GM21619 (cell line): ENCODE results near the gene MMP3.
"Not testable (repeated sequence)": the region's sequence is repeated elsewhere in the genome, so short reads cannot be mapped to it uniquely, and the experiment has no call there.

Source experiments
- ATAC-seq: cut with Tn5 transposase; IDR thresholded peaks from one replicate; pipeline ENCODE4 v1.9.1; 2021; ENCODE audit not compliant: unreplicated experiment

Gene MMP3

DNA sequence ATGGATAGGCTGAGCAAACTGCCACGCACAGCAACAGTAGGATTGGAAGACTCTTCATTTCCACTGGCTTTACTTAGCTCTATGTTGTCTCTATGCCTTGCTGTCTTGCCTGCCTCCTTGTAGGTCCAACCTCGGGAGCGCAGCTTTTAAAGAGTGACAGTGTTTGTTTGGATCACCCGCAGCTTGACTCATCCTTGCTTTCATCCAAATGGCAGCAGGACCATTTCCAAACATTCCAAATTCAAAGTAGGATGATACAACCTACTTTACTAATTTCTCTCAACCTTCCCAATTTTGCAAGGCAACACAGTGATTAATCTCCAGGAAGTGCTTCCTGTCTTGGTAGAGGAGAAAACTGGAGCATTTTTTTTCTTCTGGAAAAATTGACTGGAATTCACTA lies at the start of gene MMP3:
TSS of gene MMP3 (minus strand) at position 121 of the 400 bp plus-strand sequence. CDS start at position 58, 63 bp downstream.
- no peak for ATAC-seq

DNA sequence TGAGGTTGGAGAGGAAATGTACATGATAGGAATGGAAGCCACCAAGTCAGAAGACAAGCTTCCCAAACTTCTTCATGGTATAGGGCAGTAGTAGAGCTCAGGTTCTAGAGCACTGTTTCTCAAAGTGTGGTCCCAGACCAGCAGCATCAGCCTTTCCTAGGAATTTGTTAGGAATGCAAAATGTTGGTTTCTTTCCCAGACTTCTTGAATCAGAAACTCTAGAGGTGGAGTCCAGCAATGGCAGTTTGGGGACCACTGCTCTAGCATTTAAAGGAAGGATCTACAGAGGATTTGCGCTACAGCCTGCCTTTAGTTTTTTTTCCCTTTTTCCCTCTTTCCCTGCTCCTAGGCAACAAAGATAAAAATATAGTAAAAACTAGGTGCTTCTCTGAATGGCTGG lies 48.3 kb upstream of the MMP3 start:
- no peak for ATAC-seq

DNA sequence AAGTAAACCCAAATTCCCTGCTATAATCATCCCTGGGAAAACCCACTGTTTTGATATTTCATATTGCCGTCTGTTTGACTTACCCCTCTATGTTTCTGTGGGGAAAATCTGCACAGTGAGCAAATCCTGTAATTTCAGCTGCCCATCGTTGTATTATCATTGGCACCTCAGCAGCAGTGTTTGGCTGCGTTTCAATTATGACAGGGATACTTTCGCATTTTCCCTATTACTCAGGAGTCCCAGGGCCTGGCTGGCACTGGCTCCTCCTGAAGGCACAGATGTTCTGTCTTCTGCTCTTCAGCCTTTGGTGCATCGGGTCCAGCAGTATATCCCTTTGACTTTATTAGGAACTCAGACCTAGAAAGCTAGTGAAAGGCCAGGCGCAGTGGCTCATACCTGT lies 43.6 kb upstream of the MMP3 start:
- no peak for ATAC-seq

DNA sequence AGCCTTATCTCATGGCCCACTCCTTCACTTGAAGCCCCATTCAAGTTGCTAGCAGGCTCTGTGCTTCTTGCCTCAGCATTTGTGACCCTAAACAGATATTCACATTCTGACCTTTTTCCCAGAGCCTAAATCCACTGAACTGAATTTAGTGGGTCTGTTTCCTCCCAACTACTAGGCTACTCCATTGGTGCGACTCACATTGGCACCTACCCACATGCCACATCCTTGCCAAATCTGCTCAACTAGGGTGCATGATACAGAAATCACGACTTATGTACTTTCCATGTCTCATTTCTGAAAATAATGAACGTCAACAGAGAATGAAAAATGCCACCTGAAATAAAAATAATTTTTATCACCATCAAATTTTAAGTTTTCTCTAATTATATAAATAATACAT lies 39.7 kb upstream of the MMP3 start:
- ATAC-seq, result no peak

DNA sequence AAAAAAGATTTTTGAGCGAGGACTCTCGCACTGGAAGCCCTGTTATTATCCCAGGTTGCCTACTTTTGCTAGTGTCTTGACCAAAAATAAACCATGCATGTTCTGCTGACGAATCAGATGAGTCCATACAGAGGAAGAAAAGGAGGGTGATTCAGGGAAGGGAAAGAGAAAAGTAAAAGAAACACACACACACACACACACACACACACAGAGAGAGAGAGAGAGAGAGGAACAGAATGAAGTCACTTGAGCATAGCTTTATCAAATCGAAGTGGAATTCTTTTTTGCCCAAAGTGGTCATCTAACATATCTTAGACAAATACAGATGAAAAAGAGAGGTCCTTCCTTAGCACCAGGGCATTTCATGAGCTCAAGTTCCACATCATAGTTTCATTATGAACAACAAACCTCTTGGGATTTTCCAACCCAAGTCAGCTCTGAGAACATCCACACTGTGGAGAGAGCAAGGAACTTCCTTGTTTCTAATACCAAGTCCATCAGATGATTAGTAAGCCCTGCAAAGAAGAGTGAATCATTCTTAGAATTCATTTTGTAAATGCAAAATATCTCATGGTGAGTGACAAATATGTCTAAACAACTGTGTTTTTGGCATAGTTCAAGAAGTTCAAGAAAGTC lies 39.1 kb upstream of the MMP3 start:
- ATAC-seq, result peak; percentile 86

DNA sequence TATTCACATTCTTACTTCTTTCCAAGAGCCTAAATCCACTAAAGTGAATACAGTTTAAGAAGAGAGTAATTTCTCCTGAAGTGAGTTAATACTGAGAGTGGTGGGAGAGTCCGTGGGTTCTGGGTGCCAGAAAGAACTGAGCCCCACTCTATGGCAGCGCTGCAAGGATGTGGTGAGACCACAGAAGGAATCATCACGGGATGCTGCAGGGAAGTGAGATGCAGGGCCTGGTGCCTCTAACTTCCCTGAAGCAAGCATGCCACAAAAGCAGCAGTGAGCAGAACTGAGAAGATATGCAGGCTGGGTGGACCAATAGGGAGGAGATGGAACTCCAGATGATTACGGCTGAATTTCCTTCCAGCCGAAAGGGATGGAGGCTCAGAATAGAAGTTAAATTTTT lies 36.4 kb upstream of the MMP3 start:
- ATAC-seq, result no peak

DNA sequence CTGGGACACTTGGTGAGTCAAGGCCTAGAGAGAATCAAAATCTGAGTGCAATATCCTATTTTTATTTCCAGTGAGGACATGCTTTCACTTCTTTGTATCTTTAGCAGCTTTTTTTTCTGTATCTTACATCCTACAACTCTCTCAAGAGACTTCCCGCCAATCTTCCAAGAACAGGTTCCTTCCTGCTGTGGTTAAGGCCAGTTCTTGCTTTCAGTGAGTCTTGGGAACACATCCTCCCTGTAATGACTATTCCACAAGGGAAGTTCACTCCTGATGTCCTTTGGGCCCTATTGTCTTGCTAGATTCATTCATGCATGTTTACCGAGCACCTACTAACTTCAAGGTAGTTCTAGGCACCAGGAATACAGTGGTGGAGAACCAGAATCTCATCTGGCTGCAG lies 35.2 kb upstream of the MMP3 start:
- ATAC-seq, result no peak

DNA sequence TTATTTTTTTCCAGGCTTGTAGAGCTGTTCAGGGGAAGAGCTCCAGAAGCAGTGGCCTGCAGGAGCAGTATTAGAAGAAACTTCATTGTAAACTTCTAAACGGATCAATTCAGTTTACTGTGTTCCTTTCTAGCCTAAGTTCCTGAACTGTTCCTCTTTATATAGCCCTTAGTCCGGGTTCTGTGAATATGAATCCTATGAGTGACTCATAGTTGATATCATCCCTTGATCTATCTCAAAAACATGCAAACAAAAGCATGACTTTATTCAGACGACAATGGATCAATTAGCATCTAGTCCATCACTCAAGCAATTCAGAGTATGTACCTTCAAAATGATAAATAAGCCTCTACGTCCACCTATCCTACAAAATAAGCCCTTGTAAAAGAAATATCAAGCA lies 31.4 kb upstream of the MMP3 start, which contains the start of gene MMP12:
TSS of gene MMP12 (minus strand) at position 131 of the 400 bp plus-strand sequence. CDS start at position 86, 45 bp downstream.
- no peak for ATAC-seq

DNA sequence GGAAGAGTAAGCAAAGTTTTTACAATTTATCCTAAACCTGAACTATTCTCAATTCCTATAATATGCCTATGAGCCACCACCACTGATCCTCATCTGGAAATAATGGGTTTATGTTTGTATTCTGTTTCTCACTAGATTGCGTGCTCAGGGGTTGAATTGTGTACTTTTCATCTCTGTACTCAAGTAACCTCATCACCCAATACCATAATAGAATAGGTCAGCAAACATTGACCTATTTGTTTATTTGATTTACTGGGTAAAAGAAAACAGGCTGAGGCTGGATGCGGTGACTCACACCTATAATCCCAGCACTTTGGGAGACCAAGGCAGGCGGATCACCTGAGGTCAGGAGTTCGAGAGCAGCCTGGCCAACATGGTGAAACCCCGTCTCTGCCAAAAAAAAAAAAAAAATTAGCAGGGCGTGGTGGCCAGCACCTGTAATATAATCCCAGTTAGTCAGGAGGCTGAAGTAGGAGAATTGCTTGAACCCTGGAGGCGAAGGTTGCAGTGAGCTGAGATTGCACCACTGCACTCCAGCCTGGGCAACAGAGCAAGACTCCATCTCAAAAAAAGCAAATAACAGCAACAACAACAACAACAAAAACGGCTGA lies 26.1 kb upstream of the MMP3 start:
- ATAC-seq, result not testable (repeated sequence)

DNA sequence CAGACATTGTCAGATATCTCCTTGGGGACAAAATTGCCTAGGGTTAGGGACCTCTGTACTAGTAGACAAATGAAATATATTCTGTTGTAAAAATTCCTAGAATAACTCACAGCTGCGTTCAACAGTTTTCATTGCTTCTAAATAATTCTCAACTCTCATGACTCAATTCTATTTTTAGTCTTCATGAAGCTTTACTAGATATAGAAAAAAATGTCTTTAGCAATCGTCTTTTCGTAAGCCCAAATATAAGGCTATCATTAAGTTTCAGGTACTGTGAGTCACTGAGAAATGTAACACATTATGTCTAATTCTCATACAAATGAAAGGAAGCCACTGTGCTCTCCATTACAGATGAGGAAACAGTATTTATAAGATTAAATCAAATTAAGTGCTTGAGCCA lies 24.9 kb upstream of the MMP3 start:
- no peak for ATAC-seq

DNA sequence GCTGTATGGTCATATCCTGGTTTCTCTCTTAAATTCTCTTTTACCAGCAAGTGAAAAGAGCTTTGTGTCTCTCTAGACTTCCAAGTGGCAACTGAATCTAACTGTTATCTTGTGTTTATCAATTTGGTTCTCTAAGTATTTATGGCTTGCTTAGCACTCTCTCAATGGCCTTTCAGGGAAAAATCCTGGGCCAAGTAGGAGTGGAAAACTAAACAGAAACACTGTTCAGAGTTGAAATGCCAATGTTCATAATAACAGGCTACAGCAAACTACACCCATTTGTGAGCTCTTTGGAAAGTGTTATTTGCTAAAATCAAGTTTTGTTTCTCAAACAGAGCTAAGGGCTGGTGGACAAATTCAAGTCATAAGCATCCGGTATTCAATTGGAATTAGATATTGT lies 21.3 kb upstream of the MMP3 start:
- ATAC-seq, result no peak

DNA sequence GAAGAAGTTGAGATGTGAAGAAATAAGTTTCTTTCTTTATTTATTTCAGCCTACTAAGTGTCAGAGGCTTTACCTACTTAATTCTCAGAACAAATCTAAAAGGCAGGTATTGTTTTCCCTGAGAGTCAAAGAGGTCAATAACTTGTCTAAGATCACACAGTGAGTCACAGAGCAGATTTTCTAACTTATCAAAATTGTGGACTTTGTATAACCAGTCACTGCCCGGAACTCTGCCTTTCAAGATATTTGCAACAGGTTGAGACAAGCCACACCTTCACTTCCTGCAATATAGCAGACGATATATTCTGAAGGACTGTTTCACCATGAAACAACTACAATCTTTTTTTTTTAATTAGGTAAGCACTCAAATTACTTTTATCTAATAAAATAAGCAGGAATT lies 10.5 kb upstream of the MMP3 start:
- no peak for ATAC-seq

DNA sequence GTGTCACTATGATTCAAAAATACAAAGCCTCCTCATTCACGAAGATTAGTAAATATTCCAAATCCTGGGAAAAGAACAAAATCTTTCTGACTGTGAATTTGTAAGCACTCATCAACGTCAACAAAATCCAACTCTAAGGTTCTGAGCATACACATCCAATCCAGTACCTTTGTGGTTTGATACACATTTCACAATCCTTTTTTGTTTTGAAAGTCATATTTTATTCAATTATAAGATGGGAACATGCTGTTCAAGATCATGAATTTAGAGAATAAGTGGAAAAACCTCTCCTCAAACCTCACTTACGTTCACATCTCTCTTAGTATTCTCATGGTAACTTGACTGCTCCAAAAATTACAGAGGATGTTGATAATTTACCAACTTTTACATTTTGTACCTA lies 9.6 kb upstream of the MMP3 start:
- no peak for ATAC-seq

DNA sequence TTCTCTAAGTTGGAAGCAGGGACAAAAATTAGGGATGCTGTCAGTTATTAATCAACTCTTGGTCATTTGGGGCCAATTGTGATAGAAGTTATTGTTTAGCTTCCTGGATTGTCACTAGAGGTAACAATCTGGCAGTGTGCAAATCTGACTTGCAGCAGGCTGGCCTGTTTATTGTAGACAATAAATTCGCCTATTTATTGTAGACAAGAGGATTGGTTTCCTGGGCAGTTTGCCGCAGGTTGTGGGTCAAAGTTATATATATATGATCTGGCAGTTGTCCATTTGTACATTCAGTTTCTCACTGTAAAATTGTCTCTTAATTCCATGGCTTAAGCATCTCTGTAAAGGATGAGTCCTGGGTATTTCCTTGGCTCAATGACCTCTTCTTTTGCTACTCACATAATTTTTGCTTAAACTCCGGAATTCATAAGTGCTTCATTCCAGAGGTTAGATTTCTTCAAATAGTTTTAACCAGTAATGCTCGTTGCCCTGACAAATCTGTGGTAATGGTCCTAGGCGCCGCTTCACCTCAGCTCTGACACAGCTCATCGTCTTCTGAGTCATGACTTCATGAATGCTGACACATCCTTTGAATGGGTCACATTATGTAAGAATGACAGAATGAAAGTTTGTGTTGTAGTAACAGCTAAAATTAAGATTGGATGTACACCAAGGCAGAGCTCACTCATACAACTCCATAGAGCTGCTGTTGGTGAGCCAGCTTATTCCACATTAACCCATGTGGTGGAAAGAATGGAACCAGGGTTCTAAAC lies 7.8 kb upstream of the MMP3 start:
- no peak for ATAC-seq

DNA sequence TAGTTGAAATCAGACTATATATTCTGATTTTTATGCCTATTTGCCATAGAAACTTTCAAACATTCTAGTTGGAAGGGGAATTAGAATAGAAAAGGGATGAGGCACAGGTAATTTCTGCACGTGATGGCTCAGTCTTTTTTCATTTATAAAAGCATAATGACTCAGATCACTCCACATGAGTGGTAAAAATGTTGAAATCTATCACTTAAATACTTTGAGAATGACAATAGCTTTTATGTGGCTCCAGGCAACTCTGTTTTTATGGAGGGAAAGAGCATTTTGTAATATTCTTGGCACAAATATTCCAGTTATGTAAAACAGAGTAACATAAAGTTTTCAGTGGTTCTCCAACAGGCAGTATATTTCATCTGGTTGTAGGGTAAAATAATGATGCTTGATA lies 5.9 kb upstream of the MMP3 start:
- ATAC-seq, result no peak

DNA sequence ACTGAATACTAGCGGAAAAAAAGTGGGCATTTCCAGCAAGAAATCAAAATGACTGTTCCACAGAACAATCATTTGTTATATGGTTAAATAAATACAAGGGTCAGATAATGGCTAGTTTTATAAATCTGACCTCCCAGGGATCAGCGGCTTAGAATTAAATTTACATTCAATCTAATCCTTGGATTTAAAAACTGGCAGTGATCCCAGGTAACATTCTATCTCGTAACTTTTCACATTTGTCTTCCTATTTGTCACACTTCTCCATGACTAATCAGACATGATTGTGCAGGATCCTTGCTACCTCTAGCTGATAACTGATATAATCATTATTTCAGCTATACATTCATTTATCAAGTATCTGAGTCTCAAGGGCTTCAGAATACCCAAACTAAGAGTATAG lies 2.9 kb upstream of the MMP3 start:
- ATAC-seq, result no peak

DNA sequence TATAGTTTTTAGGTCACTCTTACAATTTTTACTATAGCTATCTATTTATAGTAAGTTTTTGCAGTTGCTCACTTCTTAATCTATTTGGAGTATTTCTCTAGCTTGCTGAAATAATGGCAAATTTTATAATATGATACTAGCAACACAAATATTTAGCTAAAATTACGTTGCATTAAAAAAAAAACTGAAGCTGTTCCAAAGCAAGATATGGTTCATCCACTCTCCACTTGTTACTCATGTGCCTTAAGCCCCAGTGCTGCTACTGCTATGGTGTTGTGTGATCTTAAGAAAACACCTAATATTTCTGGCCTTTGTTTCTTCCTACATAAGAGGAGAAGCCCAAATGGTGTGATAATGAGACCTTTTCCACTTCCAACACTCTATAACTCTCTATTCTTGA lies 479 bp downstream of the MMP3 start:
- no peak for ATAC-seq

DNA sequence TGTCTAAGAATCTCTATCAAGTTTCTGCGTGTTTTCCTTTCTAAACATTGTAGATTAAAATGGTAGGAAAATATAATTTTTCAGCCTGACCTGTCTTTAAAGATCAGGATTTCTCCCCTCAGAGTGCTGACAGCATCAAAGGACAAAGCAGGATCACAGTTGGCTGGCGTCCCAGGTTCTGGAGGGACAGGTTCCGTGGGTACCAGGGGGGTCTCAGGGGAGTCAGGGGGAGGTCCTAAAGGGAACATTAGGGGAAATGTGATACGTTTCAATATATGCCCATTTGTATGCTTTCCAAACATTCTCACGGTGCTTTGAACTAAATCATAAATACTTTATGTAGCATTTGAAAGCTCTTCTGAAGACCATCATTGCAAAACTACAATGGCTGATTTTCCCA lies 3.4 kb downstream of the MMP3 start:
- no peak for ATAC-seq

DNA sequence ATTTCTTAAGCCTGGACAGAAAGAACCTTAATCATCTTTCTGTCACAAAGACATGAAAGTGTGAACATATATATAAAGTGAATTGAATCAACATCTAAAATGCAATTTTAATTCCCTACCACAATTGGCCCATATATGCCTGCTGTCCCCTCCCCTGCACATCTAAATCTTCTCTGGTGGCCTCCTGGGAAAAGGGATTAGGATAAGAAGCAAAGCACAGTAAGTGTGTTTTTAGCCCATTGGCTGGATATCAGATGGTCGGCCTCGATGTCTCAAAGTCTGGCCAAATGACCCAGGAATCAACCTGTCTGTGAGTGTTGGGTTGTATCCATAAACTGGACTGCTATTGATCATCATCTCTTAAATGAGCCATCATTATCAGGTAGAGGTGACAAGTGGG lies 5.8 kb downstream of the MMP3 start:
- ATAC-seq, result no peak

DNA sequence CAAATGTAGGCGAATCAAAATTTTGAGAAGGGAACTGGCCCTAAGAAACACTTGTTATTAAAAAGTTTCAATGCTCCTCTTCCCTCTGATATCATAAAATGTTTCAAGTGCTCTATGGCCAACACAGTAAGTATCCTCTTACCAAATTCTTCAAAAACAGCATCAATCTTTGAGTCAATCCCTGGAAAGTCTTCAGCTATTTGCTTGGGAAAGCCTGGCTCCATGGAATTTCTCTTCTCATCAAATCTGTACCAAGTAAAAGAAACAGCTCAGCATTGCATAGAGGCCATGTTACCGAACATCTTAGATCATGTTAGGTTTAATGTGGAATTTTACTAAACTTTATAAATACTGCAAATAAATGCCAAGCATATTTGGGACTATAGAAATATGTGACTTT lies 6.3 kb downstream of the MMP3 start:
- ATAC-seq, result no peak

DNA sequence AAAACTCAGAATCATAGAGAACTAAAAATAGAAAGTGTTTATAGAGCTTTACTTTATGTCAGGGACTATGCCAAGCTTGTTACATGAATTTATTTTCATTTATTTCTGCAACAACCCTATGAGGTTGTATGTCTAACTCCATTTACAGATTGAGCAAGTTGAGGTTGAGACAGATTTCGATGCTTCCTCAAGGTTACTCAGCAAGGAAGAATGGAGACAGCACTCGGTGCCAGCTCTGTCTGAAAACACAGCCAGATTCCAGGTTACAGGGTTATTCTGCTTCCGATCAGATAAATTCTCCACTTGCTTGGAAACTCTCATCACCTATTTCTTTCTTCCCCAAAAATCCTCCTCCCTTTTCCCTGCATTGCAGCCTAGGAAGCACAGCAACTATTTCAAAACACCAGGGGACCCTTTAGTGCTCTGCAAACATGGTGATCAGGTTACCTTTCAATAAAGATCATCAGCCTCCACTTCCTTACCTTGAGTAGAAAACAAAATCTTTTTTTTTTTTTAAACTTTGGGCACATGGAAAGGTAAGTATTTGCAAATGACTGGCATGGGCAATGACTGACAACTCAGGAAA lies 7.0 kb downstream of the MMP3 start:
- ATAC-seq, result no peak

DNA sequence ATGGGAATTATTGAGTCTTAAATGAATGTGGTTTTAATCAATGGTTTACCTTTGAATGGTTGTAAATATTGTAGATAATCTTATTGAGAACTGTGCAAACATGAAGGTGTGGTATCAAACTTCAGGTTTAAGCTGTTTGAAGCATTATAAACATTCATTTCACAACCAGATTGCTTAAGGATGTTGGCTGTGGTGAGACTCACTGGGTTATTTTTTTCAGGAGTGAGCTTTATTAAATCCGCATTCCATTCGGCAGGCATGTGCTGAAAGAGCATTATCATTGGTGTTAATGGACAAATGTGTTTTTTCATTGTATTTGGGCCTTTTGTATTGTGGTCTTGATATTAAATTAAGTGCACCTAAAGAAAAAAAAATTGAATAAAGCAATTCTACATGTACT lies 9.7 kb downstream of the MMP3 start:
- no peak for ATAC-seq
